Spleen (tissue), 11 donors: ENCODE measurements around the gene SHANK2. TPM values are rescaled to one million over a fixed set of nuclear protein-coding genes. Genes with fewer than 3 reads are reported as not detected.

Experiments
- DNase-seq: peaks from one replicate; pipeline ENCODE4 v3.0.0-alpha.2; 2020
- H3K27ac ChIP-seq, 8 donors: fragments of 200-600 bp; sonication (generic) in 7 of 8; 1 replicate in 4 of 8; 2 replicates in 4 of 8; pipeline versions ENCODE4 v1.5.0 to v1.8.0; 2016 to 2021; ENCODE audit warnings: inconsistent platforms in 4 of 8, mild to moderate bottlenecking in 4 of 8, moderate library complexity in 1 of 8
- H3K27me3 ChIP-seq, 7 donors: fragments of 200-600 bp; sonication (generic) in 6 of 7; replicated peaks in 1 of 7; 1 replicate in 4 of 7; 2 replicates in 3 of 7; pipeline versions ENCODE4 v1.5.0 to v1.8.0; 2016 to 2021; ENCODE audit warnings: inconsistent platforms in 3 of 7, mild to moderate bottlenecking in 1 of 7
- H3K36me3 ChIP-seq, 6 donors: fragments of 200-600 bp; sonication (generic) in 5 of 6; 1 replicate in 4 of 6; 2 replicates in 2 of 6; pipeline versions ENCODE4 v1.5.0 to v1.8.0; 2016 to 2021; ENCODE audit warnings: inconsistent platforms in 2 of 6
- H3K4me1 ChIP-seq, 6 donors: fragments of 200-600 bp; sonication (generic) in 5 of 6; 1 replicate in 3 of 6; 2 replicates in 3 of 6; pipeline versions ENCODE4 v1.5.0 to v1.8.0; 2016 to 2021; ENCODE audit warnings: inconsistent platforms in 3 of 6
- H3K4me3 ChIP-seq, 8 donors: fragments of 200-600 bp; sonication (generic) in 7 of 8; 1 replicate in 4 of 8; 2 replicates in 4 of 8; pipeline versions ENCODE4 v1.5.0 to v1.8.0; 2016 to 2021; ENCODE audit warnings: inconsistent platforms in 4 of 8, mild to moderate bottlenecking in 4 of 8, moderate library complexity in 2 of 8
- H3K9me3 ChIP-seq, 8 donors: fragments of 200-600 bp; sonication (generic) in 7 of 8; 1 replicate in 4 of 8; 2 replicates in 4 of 8; pipeline versions ENCODE4 v1.5.0 to v1.8.0; 2016 to 2021; ENCODE audit warnings: inconsistent platforms in 4 of 8
- CTCF ChIP-seq, 11 experiments: fragments of 200-600 bp in 7 of 11; fragments of 450-650 bp in 4 of 11; sonication (generic) in 4 of 11; IDR thresholded peaks in 8 of 11; conservative IDR thresholded peaks in 3 of 11; 1 replicate in 7 of 11; 2 replicates in 4 of 11; pipeline versions ENCODE4 v1.4.0 to v1.8.0; 2016 to 2021; ENCODE audit warnings: antibody characterized with exemption in 11 of 11, inconsistent platforms in 4 of 11, mild to moderate bottlenecking in 1 of 11
- POLR2A ChIP-seq, 3 donors: fragments of 450-650 bp; IDR thresholded peaks; one replicate each; pipeline ENCODE4 v1.5.1; 2017; ENCODE audit warnings: antibody characterized with exemption in 3 of 3, mild to moderate bottlenecking in 1 of 3
- POLR2AphosphoS5 ChIP-seq, 3 donors: sonication (generic); formaldehyde crosslinking; IDR thresholded peaks; one replicate each; pipeline ENCODE4 v1.5.1; 2017; ENCODE audit warnings: antibody characterized with exemption in 3 of 3
- WGBS, 5 donors: extraction: QIAGEN DNeasy Blood & Tissue Kit in 3 of 5; methylation state at CpG; one replicate each; pipeline versions ENCODE4 v1.1.5 to v1.1.7; 2013 to 2018; 5-methylcytosine and 5-hydroxymethylcytosine counted together
- intact Hi-C: fragments of 100-400 bp; cut with DNase I; formaldehyde crosslinking; loops from one replicate; pipeline ENCODE4 v1.15.0; 2023; ENCODE audit warnings: low total_unique reads
- polyA plus RNA-seq, 3 donors: library from polyadenylated mRNA; stranded (reverse); fragments of 200-250 nt; gene quantifications; one replicate each; pipeline ENCODE4 v1.2.1, GENCODE V29; 2013
- total RNA-seq, 7 donors: library from RNA; depleted of rRNA in 3 of 7; stranded (reverse); fragments of >200 nt in 3 of 7; fragmentation: NEBNext Ultra II Directional in 4 of 7; extraction: Animal tissue kit (Norgen Biotek cat#: 25700) in 4 of 7; gene quantifications; one replicate each; pipeline versions ENCODE4 v1.1.0 to v1.2.1, GENCODE V29; 2016 to 2021
- donor health status: healthy with polysubstance abuse.
- donor health status: DM: no; HTN: no; CAD: no; lungs with moderate emphysema.
- donor health status: DM: no; HTN: no; CAD: no.
- donor health status: Bipolar disorder and iron deficiency.
- donor health status: healthy.
- donor health status: DM: no; HTN: no; CAD: no.
- donor health status: DM: yes; HTN: yes; CAD: no.

The SHANK2 gene
- total and polyA plus RNA-seq, 10 donors: 0.30 to 23.8 (median 9.4) TPM

GRCh38 chr11:71213696-71214552 lies 38.5 kb downstream of the SHANK2 start:
- peak; percentile 51 for DNase-seq
- H3K27ac ChIP-seq: no peak overlapping the region
- no peak for TF ChIP-seq POLR2AphosphoS5 (IDR thresholded peaks at IDR 0.05)
- TF ChIP-seq CTCF (IDR thresholded peaks at IDR 0.05 in 8 of 11, conservative IDR thresholded peaks at IDR 0.05 in 3 of 11): no peak
- no peak for TF ChIP-seq POLR2A (IDR thresholded peaks at IDR 0.05)
- H3K36me3 ChIP-seq: no peaks in the 10 kb centered on the region
- peaks cover 0 to 1% (median 0%) of the 10 kb centered on the region in 8 donors for H3K9me3 ChIP-seq
- WGBS, 5 donors: 79 to 83% (median 79%) methylated on average over 19 of the region's 19 CpGs
- H3K27me3 ChIP-seq: peaks cover 0 to 87% (median 0%) of the 10 kb centered on the region in 7 donors
- H3K4me3 ChIP-seq: no peak overlapping the region
- intact Hi-C loops: no loop called here
- no peaks in the 10 kb centered on the region for H3K4me1 ChIP-seq

GRCh38 chr11:71212871-71213559 lies 39.4 kb downstream of the SHANK2 start:
- TF ChIP-seq POLR2AphosphoS5 (IDR thresholded peaks at IDR 0.05) (no peak), CTCF (IDR thresholded peaks at IDR 0.05 in 8 of 11, conservative IDR thresholded peaks at IDR 0.05 in 3 of 11) (no peak), POLR2A (IDR thresholded peaks at IDR 0.05) (no peak)
- Histone ChIP-seq H3K9me3 (peaks cover 0 to 10% (median 2%) of the 10 kb centered on the region in 8 donors), H3K27me3 (peaks cover 0 to 78% (median 0%) of the 10 kb centered on the region in 7 donors), H3K4me1 (no peaks in the 10 kb centered on the region), H3K4me3 (no peak overlapping the region), H3K36me3 (no peaks in the 10 kb centered on the region), H3K27ac (no peak overlapping the region)
- WGBS, 5 donors: 70 to 77% (median 74%) methylated on average over 10 of the region's 10 CpGs
- intact Hi-C loops: no loop called here
- DNase-seq: peak; percentile 47

- intact Hi-C loops: no loop called here
- H3K4me1 ChIP-seq: no peaks in the 10 kb centered on the region
- no peak overlapping the region for H3K4me3 ChIP-seq
- no peaks in the 10 kb centered on the region for H3K36me3 ChIP-seq
- DNase-seq: no peak
- TF ChIP-seq POLR2AphosphoS5 (IDR thresholded peaks at IDR 0.05): no peak
- no peak for TF ChIP-seq CTCF (IDR thresholded peaks at IDR 0.05 in 8 of 11, conservative IDR thresholded peaks at IDR 0.05 in 3 of 11)
- TF ChIP-seq POLR2A (IDR thresholded peaks at IDR 0.05): no peak
- 75 to 92% (median 79%) methylated on average over 2 of the region's 2 CpGs for WGBS, 5 donors
- peaks cover 0 to 10% (median 2%) of the 10 kb centered on the region in 8 donors for H3K9me3 ChIP-seq
- H3K27ac ChIP-seq: no peak overlapping the region
- H3K27me3 ChIP-seq: peaks cover 0 to 68% (median 0%) of the 10 kb centered on the region in 7 donors
Observed at GRCh38 chr11:71211631-71212030, 40.7 kb downstream of the SHANK2 start.

- Histone ChIP-seq H3K9me3 (peaks cover 0 to 10% (median 2%) of the 10 kb centered on the region in 8 donors), H3K27me3 (peaks cover 0 to 63% (median 0%) of the 10 kb centered on the region in 7 donors), H3K4me3 (no peak overlapping the region), H3K4me1 (no peaks in the 10 kb centered on the region), H3K36me3 (no peaks in the 10 kb centered on the region), H3K27ac (no peak overlapping the region)
- intact Hi-C loops: no loop called here
- peak; percentile 23 for DNase-seq
- 65 to 80% (median 76%) methylated on average over 8 of the region's 8 CpGs for WGBS, 5 donors
- TF ChIP-seq CTCF (IDR thresholded peaks at IDR 0.05 in 8 of 11, conservative IDR thresholded peaks at IDR 0.05 in 3 of 11) (no peak), POLR2A (IDR thresholded peaks at IDR 0.05) (no peak), POLR2AphosphoS5 (IDR thresholded peaks at IDR 0.05) (no peak)
Observed at GRCh38 chr11:71210861-71211260, 41.5 kb downstream of the SHANK2 start.
